RCC 7860 (cell line): ENCODE data around the gene AIF1.
A peak's percentile ranks its signal among the peaks of the same experiment; 100 is the strongest.

ENCODE experiments used
- DNase-seq: peaks from one replicate; pipeline ENCODE4 v3.0.0-alpha.2; 2015; ENCODE audit warnings: low spot score
- FAIRE-seq: peaks from 2 replicates; lab custom pipeline; 2012; peaks lifted over from hg19 to GRCh38; lab: Jason Lieb, UNC

The AIF1 gene

DNA sequence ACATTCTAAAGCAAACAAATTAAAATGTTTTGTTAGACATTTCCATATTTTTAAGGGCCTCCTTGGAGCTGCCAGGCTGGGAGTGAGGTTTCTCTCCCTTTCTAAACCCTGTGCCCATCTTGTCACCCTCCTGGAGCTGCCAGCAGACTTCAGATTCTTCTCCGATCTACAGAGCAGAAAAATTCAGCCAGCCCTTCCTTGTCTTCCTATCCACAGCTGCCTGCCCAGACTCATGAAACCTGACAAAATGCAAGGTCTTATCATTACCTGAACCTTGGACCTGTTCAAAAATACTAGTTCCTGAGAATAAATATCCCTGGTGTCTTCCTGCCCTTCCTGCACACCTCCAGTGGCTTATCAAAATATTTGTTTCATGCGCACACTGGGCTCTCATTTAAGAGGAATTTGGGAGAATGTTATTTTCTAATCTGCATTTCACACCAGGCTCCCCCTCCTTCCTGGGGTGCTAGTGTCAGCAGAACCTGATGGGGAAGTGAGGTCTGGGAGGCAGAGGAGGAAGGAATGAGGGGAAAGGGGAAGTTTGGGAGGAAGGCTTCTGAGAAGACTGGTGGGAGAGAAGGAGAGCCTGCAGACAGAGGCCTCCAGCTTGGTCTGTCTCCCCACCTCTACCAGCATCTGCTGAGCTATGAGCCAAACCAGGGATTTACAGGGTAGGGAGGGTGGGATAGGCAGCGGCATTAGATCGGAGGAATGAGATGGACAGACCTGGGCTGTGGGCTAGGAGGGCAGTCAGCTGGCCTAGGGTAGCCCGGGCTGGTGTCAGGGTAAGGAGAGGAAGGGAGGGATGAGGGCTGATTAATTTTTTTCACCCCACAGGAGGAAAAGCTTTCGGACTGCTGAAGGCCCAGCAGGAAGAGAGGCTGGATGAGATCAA is at the start of gene AIF1:
AIF1 (plus strand) TSS at position 551 of the 895 bp plus-strand sequence; CDS start at position 647, 96 bp downstream.
- DNase-seq (no peak), FAIRE-seq (no peak)

DNA sequence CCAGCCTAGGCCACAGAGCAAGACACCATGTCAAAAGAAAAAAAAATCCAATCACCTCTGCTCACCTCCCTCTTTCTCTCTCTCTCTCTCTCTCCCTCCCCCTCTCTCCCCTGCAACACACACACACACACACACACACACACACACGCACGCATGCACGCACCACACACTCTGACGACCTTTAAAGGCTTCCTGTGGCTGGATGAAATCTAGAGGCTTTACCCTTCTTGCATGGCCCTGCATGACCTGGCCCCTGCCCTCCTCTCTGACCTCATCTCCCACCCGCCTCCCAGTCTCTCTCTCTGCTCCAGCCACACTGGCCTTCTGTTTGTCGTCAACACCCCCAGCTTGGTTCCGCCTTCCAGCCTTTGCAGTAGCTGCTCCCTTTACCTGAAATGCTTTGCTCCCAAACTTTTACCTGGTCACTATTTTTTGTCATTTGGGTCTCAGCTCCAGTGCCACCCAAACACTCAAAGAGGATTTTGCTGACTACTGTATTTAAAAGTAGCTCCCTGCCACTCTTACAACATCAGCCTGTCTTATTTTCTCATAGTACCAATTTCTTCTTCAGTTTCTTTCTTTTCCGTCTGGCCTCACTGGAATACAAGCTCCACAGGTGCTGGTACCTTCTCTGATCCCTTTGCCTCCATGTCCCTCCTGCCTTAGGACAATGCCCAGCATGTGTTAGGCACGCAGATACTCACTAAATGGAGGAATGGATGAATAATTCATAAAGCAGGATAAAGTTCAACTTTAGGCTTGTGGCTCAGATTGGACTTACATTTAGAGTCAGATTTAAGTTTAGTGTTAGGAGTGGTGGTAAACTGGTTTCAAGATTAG is 47.3 kb upstream of the AIF1 start:
- FAIRE-seq: no peak

DNA sequence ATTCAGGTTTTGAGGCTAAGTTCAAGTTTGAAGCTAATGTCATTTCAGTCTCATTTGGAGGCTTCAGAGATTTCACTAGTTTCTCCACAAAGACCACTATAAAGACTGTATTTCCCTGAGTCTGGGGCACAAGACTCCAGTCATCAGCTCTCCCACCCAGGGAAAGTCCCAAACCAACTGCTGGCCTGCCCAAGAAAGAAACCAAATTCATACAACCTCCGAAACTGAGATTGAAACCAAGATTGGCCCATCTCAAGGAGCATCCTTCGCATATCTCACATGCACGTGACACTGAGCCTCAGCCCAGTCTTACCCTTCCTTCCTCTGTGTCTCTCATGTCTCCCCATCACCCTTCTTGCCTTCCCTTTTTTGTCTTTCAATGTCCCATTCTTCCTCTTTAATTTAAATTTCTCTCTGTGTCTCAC is 46.5 kb upstream of the AIF1 start:
- FAIRE-seq (no peak), DNase-seq (no peak)

More for the DNA sequence above, 47.3 kb upstream of the AIF1 start:
- DNase-seq: no peak

DNA sequence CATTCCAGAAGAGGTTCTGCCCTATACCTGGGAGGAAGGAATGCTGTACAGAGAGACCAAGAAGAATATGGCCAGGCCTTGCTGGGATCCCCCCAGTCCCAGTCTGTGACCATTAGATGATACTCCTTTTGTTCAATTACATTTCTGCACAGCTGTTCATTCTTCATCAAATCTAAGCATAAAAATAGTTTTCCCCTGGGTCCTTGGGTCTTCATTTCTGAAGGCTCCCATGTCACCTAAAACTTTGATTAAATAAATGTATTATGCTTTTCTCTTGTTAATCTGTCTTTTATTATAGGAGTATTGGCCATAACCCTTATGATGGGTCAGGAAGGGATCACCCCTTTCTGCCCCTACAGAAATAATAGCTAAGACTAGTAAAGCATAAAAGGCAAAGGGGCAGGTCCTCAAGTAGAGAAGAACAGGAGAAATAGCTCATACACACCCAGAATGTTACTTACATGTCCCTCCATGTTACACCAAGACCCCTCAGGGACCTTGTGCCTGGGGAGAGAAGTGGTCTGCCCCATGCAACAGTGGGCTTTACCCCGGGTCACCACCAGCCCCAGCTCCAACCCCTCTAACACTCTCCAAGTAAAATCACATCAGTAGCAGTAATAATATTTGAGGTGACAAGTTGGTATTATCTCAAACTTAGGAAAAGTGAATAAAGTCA is 45.0 kb upstream of the AIF1 start:
- DNase-seq (no peak), FAIRE-seq (no peak)

- FAIRE-seq (no peak), DNase-seq (no peak)
Observed at GRCh38 chr6:31572041-31572911, 42.8 kb upstream of the AIF1 start, which contains the start of gene LTA. TSS of gene LTA (plus strand) at chr6:31572289. CDS start at chr6:31572743, 454 bp downstream.

GRCh38 chr6:31573239-31574105 is 41.6 kb upstream of the AIF1 start:
- no peak for DNase-seq
- FAIRE-seq: no peak

GRCh38 chr6:31574106-31575061 is 40.6 kb upstream of the AIF1 start:
- DNase-seq (no peak), FAIRE-seq (no peak)

DNA sequence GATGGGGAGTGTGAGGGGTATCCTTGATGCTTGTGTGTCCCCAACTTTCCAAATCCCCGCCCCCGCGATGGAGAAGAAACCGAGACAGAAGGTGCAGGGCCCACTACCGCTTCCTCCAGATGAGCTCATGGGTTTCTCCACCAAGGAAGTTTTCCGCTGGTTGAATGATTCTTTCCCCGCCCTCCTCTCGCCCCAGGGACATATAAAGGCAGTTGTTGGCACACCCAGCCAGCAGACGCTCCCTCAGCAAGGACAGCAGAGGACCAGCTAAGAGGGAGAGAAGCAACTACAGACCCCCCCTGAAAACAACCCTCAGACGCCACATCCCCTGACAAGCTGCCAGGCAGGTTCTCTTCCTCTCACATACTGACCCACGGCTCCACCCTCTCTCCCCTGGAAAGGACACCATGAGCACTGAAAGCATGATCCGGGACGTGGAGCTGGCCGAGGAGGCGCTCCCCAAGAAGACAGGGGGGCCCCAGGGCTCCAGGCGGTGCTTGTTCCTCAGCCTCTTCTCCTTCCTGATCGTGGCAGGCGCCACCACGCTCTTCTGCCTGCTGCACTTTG is 39.6 kb upstream of the AIF1 start, which contains the start of gene TNF:
TNF (plus strand) TSS at position 231 of the 567 bp plus-strand sequence; CDS start at position 408, 177 bp downstream.
- no peak for FAIRE-seq
- DNase-seq: peak; percentile 37

DNA sequence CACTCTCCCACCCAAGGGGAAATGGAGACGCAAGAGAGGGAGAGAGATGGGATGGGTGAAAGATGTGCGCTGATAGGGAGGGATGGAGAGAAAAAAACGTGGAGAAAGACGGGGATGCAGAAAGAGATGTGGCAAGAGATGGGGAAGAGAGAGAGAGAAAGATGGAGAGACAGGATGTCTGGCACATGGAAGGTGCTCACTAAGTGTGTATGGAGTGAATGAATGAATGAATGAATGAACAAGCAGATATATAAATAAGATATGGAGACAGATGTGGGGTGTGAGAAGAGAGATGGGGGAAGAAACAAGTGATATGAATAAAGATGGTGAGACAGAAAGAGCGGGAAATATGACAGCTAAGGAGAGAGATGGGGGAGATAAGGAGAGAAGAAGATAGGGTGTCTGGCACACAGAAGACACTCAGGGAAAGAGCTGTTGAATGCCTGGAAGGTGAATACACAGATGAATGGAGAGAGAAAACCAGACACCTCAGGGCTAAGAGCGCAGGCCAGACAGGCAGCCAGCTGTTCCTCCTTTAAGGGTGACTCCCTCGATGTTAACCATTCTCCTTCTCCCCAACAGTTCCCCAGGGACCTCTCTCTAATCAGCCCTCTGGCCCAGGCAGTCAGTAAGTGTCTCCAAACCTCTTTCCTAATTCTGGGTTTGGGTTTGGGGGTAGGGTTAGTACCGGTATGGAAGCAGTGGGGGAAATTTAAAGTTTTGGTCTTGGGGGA is 38.9 kb upstream of the AIF1 start:
- DNase-seq (no peak), FAIRE-seq (no peak)

DNA sequence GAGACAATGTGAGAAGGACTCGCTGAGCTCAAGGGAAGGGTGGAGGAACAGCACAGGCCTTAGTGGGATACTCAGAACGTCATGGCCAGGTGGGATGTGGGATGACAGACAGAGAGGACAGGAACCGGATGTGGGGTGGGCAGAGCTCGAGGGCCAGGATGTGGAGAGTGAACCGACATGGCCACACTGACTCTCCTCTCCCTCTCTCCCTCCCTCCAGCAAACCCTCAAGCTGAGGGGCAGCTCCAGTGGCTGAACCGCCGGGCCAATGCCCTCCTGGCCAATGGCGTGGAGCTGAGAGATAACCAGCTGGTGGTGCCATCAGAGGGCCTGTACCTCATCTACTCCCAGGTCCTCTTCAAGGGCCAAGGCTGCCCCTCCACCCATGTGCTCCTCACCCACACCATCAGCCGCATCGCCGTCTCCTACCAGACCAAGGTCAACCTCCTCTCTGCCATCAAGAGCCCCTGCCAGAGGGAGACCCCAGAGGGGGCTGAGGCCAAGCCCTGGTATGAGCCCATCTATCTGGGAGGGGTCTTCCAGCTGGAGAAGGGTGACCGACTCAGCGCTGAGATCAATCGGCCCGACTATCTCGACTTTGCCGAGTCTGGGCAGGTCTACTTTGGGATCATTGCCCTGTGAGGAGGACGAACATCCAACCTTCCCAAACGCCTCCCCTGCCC is 38.0 kb upstream of the AIF1 start:
- FAIRE-seq: no peak

DNA sequence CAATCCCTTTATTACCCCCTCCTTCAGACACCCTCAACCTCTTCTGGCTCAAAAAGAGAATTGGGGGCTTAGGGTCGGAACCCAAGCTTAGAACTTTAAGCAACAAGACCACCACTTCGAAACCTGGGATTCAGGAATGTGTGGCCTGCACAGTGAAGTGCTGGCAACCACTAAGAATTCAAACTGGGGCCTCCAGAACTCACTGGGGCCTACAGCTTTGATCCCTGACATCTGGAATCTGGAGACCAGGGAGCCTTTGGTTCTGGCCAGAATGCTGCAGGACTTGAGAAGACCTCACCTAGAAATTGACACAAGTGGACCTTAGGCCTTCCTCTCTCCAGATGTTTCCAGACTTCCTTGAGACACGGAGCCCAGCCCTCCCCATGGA is 37.5 kb upstream of the AIF1 start:
- DNase-seq (no peak), FAIRE-seq (no peak)

More for the DNA sequence above, 38.0 kb upstream of the AIF1 start:
- DNase-seq: no peak

- no peak for FAIRE-seq
Observed at GRCh38 chr6:31578184-31579118, 36.6 kb upstream of the AIF1 start.

DNA sequence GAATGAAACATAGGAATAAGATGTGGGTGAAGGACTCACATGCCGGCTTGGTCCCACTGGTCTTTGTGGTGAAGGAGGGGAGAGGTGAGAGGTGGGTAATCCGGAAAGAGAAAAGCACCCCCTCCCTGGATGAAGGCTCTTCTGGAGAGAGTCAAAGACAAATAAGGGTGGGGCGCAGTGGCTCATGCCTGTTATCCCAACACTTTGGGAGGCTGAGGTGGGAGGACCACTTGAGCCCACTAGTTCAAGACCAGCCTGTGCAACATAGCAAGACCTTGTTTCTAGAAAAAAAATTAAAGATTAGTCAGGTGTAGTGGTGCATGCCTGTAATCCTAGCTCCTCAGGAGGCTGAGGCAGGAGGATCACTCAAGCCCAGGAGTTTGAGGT is 35.9 kb upstream of the AIF1 start:
- FAIRE-seq: no peak
- DNase-seq: no peak

More at GRCh38 chr6:31578184-31579118, 36.6 kb upstream of the AIF1 start:
- DNase-seq: peak; percentile 69

DNA sequence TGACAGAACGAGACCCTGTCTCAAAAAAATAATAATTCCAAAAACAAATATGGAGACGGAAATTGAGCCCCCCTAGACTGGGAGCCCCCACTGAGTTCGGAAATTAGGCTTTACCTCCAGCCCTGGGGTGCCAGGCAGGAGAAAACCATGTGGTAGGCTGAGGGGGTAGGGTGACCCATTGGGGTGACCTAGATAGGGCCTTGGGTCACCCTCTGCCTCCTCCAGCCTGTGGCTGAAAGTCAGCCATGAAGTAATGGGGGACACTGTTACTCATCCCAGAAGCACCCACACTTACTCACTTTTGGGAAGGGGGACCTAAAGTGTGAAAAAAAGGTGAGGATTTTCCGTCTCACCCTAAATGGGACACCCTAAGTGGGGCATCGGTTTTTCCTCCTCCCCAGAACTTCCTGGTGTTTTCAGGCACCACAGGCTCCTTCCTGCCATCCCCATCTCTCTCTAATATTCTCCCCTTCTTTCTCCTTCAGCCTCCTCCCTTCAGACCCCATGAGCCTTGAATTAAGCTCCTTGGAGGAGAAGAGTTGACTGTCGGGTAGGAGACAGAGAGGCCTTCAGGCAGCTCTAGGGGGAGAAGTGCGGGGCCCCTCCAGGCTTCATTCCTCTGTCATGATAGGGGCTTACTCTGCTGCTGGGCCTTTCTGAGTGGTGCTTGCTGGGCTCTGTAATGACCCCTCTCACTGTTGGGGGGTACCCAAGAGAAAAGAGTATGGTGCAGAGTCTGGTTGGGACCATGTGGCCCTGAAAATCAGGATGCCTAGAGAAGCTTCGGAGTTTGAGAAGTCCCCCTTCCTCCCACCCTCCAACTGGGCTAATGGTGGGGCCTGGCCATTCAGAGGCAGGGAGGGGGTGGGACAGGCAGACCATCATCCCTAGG is 35.2 kb upstream of the AIF1 start:
- no peak for FAIRE-seq
- DNase-seq: no peak
